ENCODE data around the gene ARID1B. TPM values are rescaled to one million over a fixed set of nuclear protein-coding genes. Genes with fewer than 3 reads are reported as not detected.

Gene ARID1B
- total RNA-seq, 6 experiments from 2014 or later: 32.5 to 44.3 (median 36.5) TPM

- no peaks in the 10 kb centered on the region for H3K36me3 Mint-ChIP-seq (ENCODE audit: low read depth)
- H3K9me3 Mint-ChIP-seq: no peaks in the 10 kb centered on the region
- H3K27me3 Mint-ChIP-seq (ENCODE audit: insufficient read depth): peaks cover 2% of the 10 kb centered on the region
- no peak for TF ChIP-seq CTCF (IDR thresholded peaks at IDR 0.05)
- DNase-seq: no peak
- H3K27ac Mint-ChIP-seq: no peak overlapping the region
- H3K4me3 Mint-ChIP-seq: no peak overlapping the region
- H3K4me1 Mint-ChIP-seq (ENCODE audit: low read depth): peaks cover 9% of the 10 kb centered on the region
These were observed 228.8 kb downstream of the ARID1B start for GRCh38 chr6:157005940-157006339.

- no peaks in the 10 kb centered on the region for H3K36me3 Mint-ChIP-seq (ENCODE audit: low read depth)
These were observed 231.4 kb downstream of the ARID1B start for GRCh38 chr6:157008568-157008967.

GRCh38 chr6:157012355-157012754 lies 235.2 kb downstream of the ARID1B start:
- Mint-ChIP-seq H3K27me3 (ENCODE audit: insufficient read depth) (no peaks in the 10 kb centered on the region; the same call in 1 of the 2 replicates), H3K4me3 (no peak overlapping the region), H3K9me3 (no peaks in the 10 kb centered on the region), H3K4me1 (ENCODE audit: low read depth) (peaks cover 8% of the 10 kb centered on the region; the same call in 1 of the 2 replicates), H3K27ac (no peak overlapping the region), H3K36me3 (ENCODE audit: low read depth) (no peaks in the 10 kb centered on the region)
- no peak for DNase-seq
- no peak; the same call in 1 of the 2 replicates for TF ChIP-seq CTCF (IDR thresholded peaks at IDR 0.05)

More at GRCh38 chr6:157008568-157008967, 231.4 kb downstream of the ARID1B start:
- H3K27me3 Mint-ChIP-seq (ENCODE audit: insufficient read depth): no peaks in the 10 kb centered on the region; the same call in 1 of the 2 replicates
- H3K27ac Mint-ChIP-seq: no peak overlapping the region
- no peak for DNase-seq
- peaks cover 9% of the 10 kb centered on the region for H3K4me1 Mint-ChIP-seq (ENCODE audit: low read depth)
- no peak overlapping the region for H3K4me3 Mint-ChIP-seq
- no peaks in the 10 kb centered on the region for H3K9me3 Mint-ChIP-seq
- TF ChIP-seq CTCF (IDR thresholded peaks at IDR 0.05): no peak

GRCh38 chr6:157013649-157014304 lies 236.6 kb downstream of the ARID1B start:
- H3K27ac Mint-ChIP-seq: no peak overlapping the region
- no peaks in the 10 kb centered on the region for H3K36me3 Mint-ChIP-seq (ENCODE audit: low read depth)
- TF ChIP-seq CTCF (IDR thresholded peaks at IDR 0.05): no peak
- no peaks in the 10 kb centered on the region for H3K27me3 Mint-ChIP-seq (ENCODE audit: insufficient read depth)
- DNase-seq: no peak
- no peaks in the 10 kb centered on the region for H3K9me3 Mint-ChIP-seq
- no peak overlapping the region for H3K4me3 Mint-ChIP-seq
- H3K4me1 Mint-ChIP-seq (ENCODE audit: low read depth): peaks cover 21% of the 10 kb centered on the region

GRCh38 chr6:157014871-157015270 lies 237.7 kb downstream of the ARID1B start:
- Mint-ChIP-seq H3K9me3 (no peaks in the 10 kb centered on the region), H3K27me3 (ENCODE audit: insufficient read depth) (no peaks in the 10 kb centered on the region), H3K36me3 (ENCODE audit: low read depth) (no peaks in the 10 kb centered on the region), H3K27ac (no peak overlapping the region), H3K4me3 (no peak overlapping the region), H3K4me1 (ENCODE audit: low read depth) (peaks cover 32% of the 10 kb centered on the region)
- no peak for TF ChIP-seq CTCF (IDR thresholded peaks at IDR 0.05)
- no peak for DNase-seq
